H1 (cell line): ENCODE data around the gene DENND1A. TPM values are rescaled to one million over a fixed set of nuclear protein-coding genes. Genes with fewer than 3 reads are reported as not detected.

Experiments used
- CTCF ChIA-PET: fragments of 300-600 bp; sonication (Branson Sonifier 250); formaldehyde crosslinking; loops from one replicate; lab custom pipeline; 2021; ENCODE audit not compliant: partially characterized antibody; lab: Charles Lee
- POLR2A ChIA-PET: fragments of 300-600 bp; sonication (Branson Sonifier 250); formaldehyde crosslinking; loops from one replicate; lab custom pipeline; 2021; ENCODE audit warnings: inconsistent platforms; ENCODE audit not compliant: partially characterized antibody; lab: Charles Lee
- DNase-seq, 2 experiments: peaks; one replicate each; pipeline versions ENCODE4 v3.0.0 to v3.0.0-alpha.2; 2010 to 2022; ENCODE audit warnings: low spot score in 2 of 2, low read depth in 1 of 2, mixed read lengths in 1 of 2
- FAIRE-seq: peaks from 2 replicates; lab custom pipeline; 2011; peaks lifted over from hg19 to GRCh38; lab: Jason Lieb, UNC
- H2AFZ ChIP-seq: 2 replicates; pipeline ENCODE4 v1.8.1; 2012; ENCODE audit warnings: low read length, inconsistent platforms
- H2AK5ac ChIP-seq: 2 replicates; pipeline ENCODE4 v1.6.1; 2013; ENCODE audit warnings: low read depth, low read length
- H2BK120ac ChIP-seq: replicated peaks from 2 replicates; pipeline ENCODE3; 2013; ENCODE audit warnings: low read depth, low read length, inconsistent platforms
- H2BK12ac ChIP-seq: 2 replicates; pipeline ENCODE4 v1.6.1; 2013; ENCODE audit warnings: low read depth, low read length
- H2BK15ac ChIP-seq: 2 replicates; pipeline ENCODE4 v1.6.1; 2013; ENCODE audit warnings: low read length
- H2BK20ac ChIP-seq: 2 replicates; pipeline ENCODE4 v1.6.1; 2013; ENCODE audit warnings: low read length
- H2BK5ac ChIP-seq: 2 replicates; pipeline ENCODE4 v1.6.1; 2013; ENCODE audit warnings: low read depth, low read length
- H3K14ac ChIP-seq: 2 replicates; pipeline ENCODE4 v1.6.1; 2013; ENCODE audit warnings: inconsistent platforms; ENCODE audit not compliant: insufficient read length
- H3K18ac ChIP-seq: 2 replicates; pipeline ENCODE4 v1.6.1; 2013; ENCODE audit warnings: low read length; ENCODE audit errors: extremely low read depth
- H3K23ac ChIP-seq: 2 replicates; pipeline ENCODE4 v1.6.1; 2013; ENCODE audit warnings: inconsistent platforms; ENCODE audit not compliant: insufficient read length
- H3K23me2 ChIP-seq: 2 replicates; pipeline ENCODE4 v1.6.1; 2013; ENCODE audit warnings: low read depth, low read length
- H3K27ac ChIP-seq: 2 replicates; pipeline ENCODE4 v1.6.1; 2011; ENCODE audit warnings: low read depth, low read length, inconsistent platforms
- H3K27me3 ChIP-seq, 4 experiments: replicated peaks in 1 of 4; 1 replicate in 1 of 4; 2 replicates in 3 of 4; pipeline versions ENCODE4 v1.6.1 to v1.8.1; 2011 to 2013; ENCODE audit warnings: low read length in 3 of 4, mild to moderate bottlenecking in 3 of 4, inconsistent platforms in 2 of 4, mixed read lengths in 2 of 4, moderate library complexity in 1 of 4; ENCODE audit not compliant: control insufficient read depth in 3 of 4, insufficient read depth in 3 of 4; ENCODE audit errors: extremely low read depth in 1 of 4
- H3K36me3 ChIP-seq, 4 experiments: 2 replicates each; pipeline versions ENCODE4 v1.6.1 to v1.8.1; 2011 to 2013; ENCODE audit warnings: mild to moderate bottlenecking in 4 of 4, low read length in 3 of 4, moderate library complexity in 2 of 4, control low read depth in 1 of 4, inconsistent platforms in 1 of 4; ENCODE audit not compliant: insufficient read depth in 4 of 4, control insufficient read depth in 2 of 4
- H3K4ac ChIP-seq: replicated peaks from 2 replicates; pipeline ENCODE3; 2013; ENCODE audit warnings: low read length, low read depth, mixed read lengths, inconsistent platforms; ENCODE audit not compliant: insufficient read length
- H3K4me1 ChIP-seq, 4 experiments: replicated peaks in 1 of 4; 1 replicate in 1 of 4; 2 replicates in 3 of 4; pipeline versions ENCODE4 v1.6.1 to v1.8.1; 2011 to 2013; ENCODE audit warnings: low read length in 3 of 4, inconsistent platforms in 2 of 4, mixed read lengths in 1 of 4; ENCODE audit not compliant: insufficient read depth in 4 of 4, control insufficient read depth in 3 of 4
- H3K4me2 ChIP-seq, 2 experiments: 2 replicates each; pipeline versions ENCODE4 v1.6.1 to v1.8.1; 2011 to 2013; ENCODE audit warnings: low read depth in 2 of 2, low read length in 2 of 2, control low read depth in 1 of 2, inconsistent platforms in 1 of 2, mild to moderate bottlenecking in 1 of 2; ENCODE audit not compliant: insufficient read depth in 1 of 2
- H3K4me3 ChIP-seq, 4 experiments: fragments of 200-600, 300-600 bp in 1 of 4; sonication (generic), shearing (Covaris generic), sonication (Bioruptor Twin) in 1 of 4; 2 replicates each; pipeline versions ENCODE4 v1.5.1 to v1.8.1; 2011 to 2016; ENCODE audit warnings: low read length in 4 of 4, low read depth in 3 of 4, control low read depth in 2 of 4, inconsistent platforms in 2 of 4, mild to moderate bottlenecking in 2 of 4, mixed read lengths in 1 of 4, moderate library complexity in 1 of 4; ENCODE audit not compliant: insufficient read depth in 2 of 4; ENCODE audit errors: extremely low read depth in 1 of 4
- H3K56ac ChIP-seq: replicated peaks from 2 replicates; pipeline ENCODE3; 2013; ENCODE audit warnings: low read depth, mild to moderate bottlenecking, mixed read lengths, low read length, inconsistent platforms; ENCODE audit not compliant: insufficient read length
- H3K79me1 ChIP-seq: 2 replicates; pipeline ENCODE4 v1.6.1; 2013; ENCODE audit warnings: low read depth, low read length, control low read depth
- H3K79me2 ChIP-seq, 2 experiments: 2 replicates each; pipeline versions ENCODE4 v1.6.1 to v1.8.1; 2012 to 2013; ENCODE audit warnings: low read length in 2 of 2, mild to moderate bottlenecking in 2 of 2, inconsistent platforms in 1 of 2; ENCODE audit not compliant: insufficient read depth in 2 of 2, control insufficient read depth in 1 of 2
- H3K9ac ChIP-seq, 4 experiments: replicated peaks in 1 of 4; 1 replicate in 1 of 4; 2 replicates in 3 of 4; pipeline versions ENCODE4 v1.6.1 to v1.8.1; 2011 to 2013; ENCODE audit warnings: low read depth in 3 of 4, low read length in 3 of 4, control low read depth in 2 of 4, mild to moderate bottlenecking in 2 of 4, moderate library complexity in 2 of 4, inconsistent platforms in 1 of 4; ENCODE audit errors: extremely low read depth in 1 of 4
- H3K9me3 ChIP-seq, 2 experiments: 2 replicates each; pipeline versions ENCODE4 v1.6.1 to v1.8.1; 2012 to 2013; ENCODE audit warnings: mild to moderate bottlenecking in 2 of 2, moderate library complexity in 2 of 2, control low read depth in 1 of 2, inconsistent platforms in 1 of 2, low read depth in 1 of 2, low read length in 1 of 2, mixed read lengths in 1 of 2; ENCODE audit not compliant: insufficient read depth in 2 of 2
- H4K20me1 ChIP-seq, 2 experiments: replicated peaks in 1 of 2; 2 replicates each; pipeline versions ENCODE3 to v1.8.1; 2011 to 2013; ENCODE audit warnings: inconsistent platforms in 2 of 2, low read length in 2 of 2, mild to moderate bottlenecking in 1 of 2; ENCODE audit not compliant: insufficient read depth in 2 of 2, control insufficient read depth in 1 of 2
- H4K5ac ChIP-seq: 2 replicates; pipeline ENCODE4 v1.6.1; 2013; ENCODE audit warnings: low read length, low read depth, mixed read lengths, inconsistent platforms; ENCODE audit not compliant: insufficient read length
- H4K8ac ChIP-seq: 2 replicates; pipeline ENCODE4 v1.8.0; 2013; ENCODE audit warnings: mild to moderate bottlenecking, moderate library complexity, low read length, inconsistent platforms; ENCODE audit not compliant: insufficient read depth; ENCODE audit errors: extremely low read depth
- H4K91ac ChIP-seq: replicated peaks from 2 replicates; pipeline ENCODE3; 2013; ENCODE audit warnings: low read length, mixed read lengths, inconsistent platforms; ENCODE audit not compliant: insufficient read length
- BACH1 ChIP-seq: IDR thresholded peaks from 2 replicates; pipeline ENCODE4 v1.6.1; 2012; ENCODE audit warnings: low read length, improper control_type of control experiment
- GABPA ChIP-seq: IDR thresholded peaks from 2 replicates; pipeline ENCODE4 v1.6.1; 2011; ENCODE audit warnings: mild to moderate bottlenecking, low read length, moderate library complexity, borderline replicate concordance; ENCODE audit not compliant: insufficient read depth
- WGBS, 2 experiments: shearing (Covaris generic) in 1 of 2; methylation state at CpG; one replicate each; pipeline versions ENCODE4 v1.1.6 to v1.1.7; 2013 to 2015; ENCODE audit warnings: low lambda C conversion rate in 2 of 2, mixed read lengths in 2 of 2, inconsistent platforms in 1 of 2, low coverage in 1 of 2, missing lambda C conversion rate in 1 of 2; ENCODE audit not compliant: insufficient replicate concordance in 2 of 2, insufficient coverage in 1 of 2, insufficient read length in 1 of 2; ENCODE audit errors: extremely low coverage in 1 of 2, missing lambda C conversion rate in 1 of 2; 5-methylcytosine and 5-hydroxymethylcytosine counted together
- polyA plus RNA-seq, 7 experiments: library from polyadenylated mRNA; depleted of rRNA in 3 of 7; stranded (reverse) in 5 of 7; unstranded in 2 of 7; fragments of >200 nt in 5 of 7; fragments of 200-250 nt in 2 of 7; gene quantifications; 1 replicate in 5 of 7; 2 replicates in 1 of 7; 4 replicates in 1 of 7; pipeline versions ENCODE4 v1.2.1 to v1.2.3, GENCODE V29; 2011 to 2013; ENCODE audit warnings: missing spikeins in 2 of 7, mixed read lengths in 2 of 7
- total RNA-seq: library from RNA; stranded (reverse); fragmentation: NEBNext Ultra II Directional; extraction: Animal tissue kit (Norgen Biotek cat#: 25700); gene quantifications from 2 replicates; pipeline ENCODE4 v1.2.1, GENCODE V29; 2021

The DENND1A gene
- total and polyA plus RNA-seq, 2 of the 8 experiments (the other 6 are each of a cell fraction or from before 2014, with no cell fraction given): 24.1 to 26.4 TPM

GRCh38 chr9:123597048-123597447 lies 332.9 kb downstream of the DENND1A start:
- Histone ChIP-seq H3K9me3 (no peaks in the 10 kb centered on the region), H4K8ac (no peak overlapping the region), H3K4ac (no peak overlapping the region), H3K4me1 (peaks cover 0 to 5% (median 0%) of the 10 kb centered on the region in 4 experiments; a peak in 2 of 7 replicates), H2AFZ (no peak overlapping the region), H3K4me3 (no peak overlapping the region), H3K23me2 (no peaks in the 10 kb centered on the region), H3K36me3 (no peaks in the 10 kb centered on the region), H2BK120ac (no peak overlapping the region), H4K5ac (no peak overlapping the region), H2BK15ac (no peak overlapping the region)
- FAIRE-seq: no peak
- CTCF ChIA-PET: no interaction called here
- no peak for DNase-seq
- TF ChIP-seq BACH1 (no peak), GABPA (no peak)
- TF ChIP-seq, all 59 proteins: peak for 0
- Histone ChIP-seq H3K27me3 (no peaks in the 10 kb centered on the region), H3K56ac (no peak overlapping the region), H3K79me1 (no peaks in the 10 kb centered on the region), H3K18ac (no peak overlapping the region), H4K91ac (no peak overlapping the region), H2AK5ac (no peak overlapping the region), H2BK20ac (no peak overlapping the region), H2BK5ac (no peak overlapping the region), H4K20me1 (no peaks in the 10 kb centered on the region), H3K14ac (no peak overlapping the region), H2BK12ac (no peak overlapping the region), H3K27ac (no peak overlapping the region), H3K4me2 (no peak overlapping the region), H3K79me2 (no peaks in the 10 kb centered on the region), H3K9ac (no peak overlapping the region), H3K23ac (no peak overlapping the region)
- POLR2A ChIA-PET: no interaction called here
- WGBS, 2 experiments: 94% methylated on average over 4 of the region's 4 CpGs; no CpG with 5 or more reads in 1 of the 2 experiments
